Measurements from ENCODE around the gene GDNF.

The GDNF gene

GRCh38 chr5:37834542-37835379 is 5.1 kb downstream of the GDNF start:
- H3K27me3 ChIP-seq (ENCODE audit: insufficient read depth, low read length) = peaks cover 83% of the 10 kb centered on the region
- H3K27ac ChIP-seq (ENCODE audit: low read length) = no peak overlapping the region
- H3K9me3 ChIP-seq (ENCODE audit: insufficient read depth, low read depth, low read length) = peaks cover 3% of the 10 kb centered on the region; the same call in 1 of the 2 replicates
- H3K4me1 ChIP-seq (ENCODE audit: insufficient read depth, low read length) = peaks cover 11% of the 10 kb centered on the region
- H3K9ac ChIP-seq (ENCODE audit: low read depth, low read length) = no peak overlapping the region
- H3K4me3 ChIP-seq (ENCODE audit: low read length) = peak overlapping the region; percentile 59
- no peaks in the 10 kb centered on the region for H3K36me3 ChIP-seq (ENCODE audit: insufficient read depth, low read depth, low read length)

- Histone ChIP-seq H3K9me3 (ENCODE audit: insufficient read depth, low read depth, low read length) (peaks cover 3% of the 10 kb centered on the region; the same call in 1 of the 2 replicates), H3K4me1 (ENCODE audit: insufficient read depth, low read length) (peaks cover 11% of the 10 kb centered on the region), H3K4me3 (ENCODE audit: low read length) (peak overlapping the region; percentile 59; the same call in 1 of the 2 replicates), H3K9ac (ENCODE audit: low read depth, low read length) (no peak overlapping the region), H3K27me3 (ENCODE audit: insufficient read depth, low read length) (peaks cover 77% of the 10 kb centered on the region), H3K27ac (ENCODE audit: low read length) (no peak overlapping the region), H3K36me3 (ENCODE audit: insufficient read depth, low read depth, low read length) (no peaks in the 10 kb centered on the region)
Measured at GRCh38 chr5:37833990-37834389, 5.9 kb downstream of the GDNF start.

- H3K9me3 ChIP-seq (ENCODE audit: insufficient read depth, low read depth, low read length) = no peaks in the 10 kb centered on the region; the same call in 1 of the 2 replicates
- H3K4me1 ChIP-seq (ENCODE audit: insufficient read depth, low read length) = peaks cover 4% of the 10 kb centered on the region; the same call in 1 of the 2 replicates
- H3K27me3 ChIP-seq (ENCODE audit: insufficient read depth, low read length) = peaks cover 58% of the 10 kb centered on the region
- H3K27ac ChIP-seq (ENCODE audit: low read length) = no peak overlapping the region
- no peaks in the 10 kb centered on the region for H3K36me3 ChIP-seq (ENCODE audit: insufficient read depth, low read depth, low read length)
- H3K4me3 ChIP-seq (ENCODE audit: low read length) = no peak overlapping the region
- H3K9ac ChIP-seq (ENCODE audit: low read depth, low read length) = no peak overlapping the region
Measured at GRCh38 chr5:37831821-37832534, 7.9 kb downstream of the GDNF start.

GRCh38 chr5:37830348-37830747 is 9.5 kb downstream of the GDNF start:
- Histone ChIP-seq H3K36me3 (ENCODE audit: insufficient read depth, low read depth, low read length) (no peaks in the 10 kb centered on the region), H3K27ac (ENCODE audit: low read length) (no peak overlapping the region), H3K4me1 (ENCODE audit: insufficient read depth, low read length) (peaks cover 13% of the 10 kb centered on the region), H3K4me3 (ENCODE audit: low read length) (no peak overlapping the region), H3K9ac (ENCODE audit: low read depth, low read length) (no peak overlapping the region), H3K27me3 (ENCODE audit: insufficient read depth, low read length) (peaks cover 41% of the 10 kb centered on the region), H3K9me3 (ENCODE audit: insufficient read depth, low read depth, low read length) (no peaks in the 10 kb centered on the region)

GRCh38 chr5:37825334-37825915 is 14.4 kb downstream of the GDNF start:
- Histone ChIP-seq H3K9me3 (ENCODE audit: insufficient read depth, low read depth, low read length) (no peaks in the 10 kb centered on the region), H3K27me3 (ENCODE audit: insufficient read depth, low read length) (peaks cover 3% of the 10 kb centered on the region; the same call in 1 of the 2 replicates), H3K4me1 (ENCODE audit: insufficient read depth, low read length) (peaks cover 19% of the 10 kb centered on the region), H3K4me3 (ENCODE audit: low read length) (no peak overlapping the region), H3K27ac (ENCODE audit: low read length) (no peak overlapping the region), H3K36me3 (ENCODE audit: insufficient read depth, low read depth, low read length) (no peaks in the 10 kb centered on the region), H3K9ac (ENCODE audit: low read depth, low read length) (no peak overlapping the region)

- Histone ChIP-seq H3K27ac (ENCODE audit: low read length) (no peak overlapping the region), H3K9me3 (ENCODE audit: insufficient read depth, low read depth, low read length) (no peaks in the 10 kb centered on the region), H3K4me3 (ENCODE audit: low read length) (no peak overlapping the region), H3K27me3 (ENCODE audit: insufficient read depth, low read length) (no peaks in the 10 kb centered on the region), H3K9ac (ENCODE audit: low read depth, low read length) (no peak overlapping the region), H3K4me1 (ENCODE audit: insufficient read depth, low read length) (peaks cover 19% of the 10 kb centered on the region), H3K36me3 (ENCODE audit: insufficient read depth, low read depth, low read length) (no peaks in the 10 kb centered on the region)
Measured at GRCh38 chr5:37823433-37824152, 16.2 kb downstream of the GDNF start.

GRCh38 chr5:37816883-37817282 is 23.0 kb downstream of the GDNF start:
- Histone ChIP-seq H3K9ac (ENCODE audit: low read depth, low read length) (no peak overlapping the region), H3K36me3 (ENCODE audit: insufficient read depth, low read depth, low read length) (no peaks in the 10 kb centered on the region), H3K27ac (ENCODE audit: low read length) (no peak overlapping the region), H3K27me3 (ENCODE audit: insufficient read depth, low read length) (no peaks in the 10 kb centered on the region), H3K9me3 (ENCODE audit: insufficient read depth, low read depth, low read length) (no peaks in the 10 kb centered on the region), H3K4me3 (ENCODE audit: low read length) (no peak overlapping the region), H3K4me1 (ENCODE audit: insufficient read depth, low read length) (peaks cover 14% of the 10 kb centered on the region; the same call in 1 of the 2 replicates)

GRCh38 chr5:37816331-37816730 is 23.5 kb downstream of the GDNF start:
- H3K9ac ChIP-seq (ENCODE audit: low read depth, low read length) = no peak overlapping the region
- no peak overlapping the region for H3K27ac ChIP-seq (ENCODE audit: low read length)
- peaks cover 14% of the 10 kb centered on the region; the same call in 1 of the 2 replicates for H3K4me1 ChIP-seq (ENCODE audit: insufficient read depth, low read length)
- no peak overlapping the region for H3K4me3 ChIP-seq (ENCODE audit: low read length)
- no peaks in the 10 kb centered on the region for H3K27me3 ChIP-seq (ENCODE audit: insufficient read depth, low read length)
- no peaks in the 10 kb centered on the region for H3K9me3 ChIP-seq (ENCODE audit: insufficient read depth, low read depth, low read length)
- no peaks in the 10 kb centered on the region for H3K36me3 ChIP-seq (ENCODE audit: insufficient read depth, low read depth, low read length)

GRCh38 chr5:37815913-37816312 is 23.9 kb downstream of the GDNF start:
- no peaks in the 10 kb centered on the region for H3K36me3 ChIP-seq (ENCODE audit: insufficient read depth, low read depth, low read length)
- peaks cover 14% of the 10 kb centered on the region; the same call in 1 of the 2 replicates for H3K4me1 ChIP-seq (ENCODE audit: insufficient read depth, low read length)
- no peak overlapping the region for H3K4me3 ChIP-seq (ENCODE audit: low read length)
- no peaks in the 10 kb centered on the region for H3K9me3 ChIP-seq (ENCODE audit: insufficient read depth, low read depth, low read length)
- no peak overlapping the region for H3K9ac ChIP-seq (ENCODE audit: low read depth, low read length)
- no peaks in the 10 kb centered on the region for H3K27me3 ChIP-seq (ENCODE audit: insufficient read depth, low read length)
- H3K27ac ChIP-seq (ENCODE audit: low read length) = no peak overlapping the region

GRCh38 chr5:37814699-37815098 is 25.1 kb downstream of the GDNF start:
- no peaks in the 10 kb centered on the region for H3K36me3 ChIP-seq (ENCODE audit: insufficient read depth, low read depth, low read length)
- no peak overlapping the region for H3K27ac ChIP-seq (ENCODE audit: low read length)
- no peak overlapping the region for H3K9ac ChIP-seq (ENCODE audit: low read depth, low read length)
- no peaks in the 10 kb centered on the region for H3K9me3 ChIP-seq (ENCODE audit: insufficient read depth, low read depth, low read length)
- H3K4me1 ChIP-seq (ENCODE audit: insufficient read depth, low read length) = peaks cover 14% of the 10 kb centered on the region; the same call in 1 of the 2 replicates
- H3K27me3 ChIP-seq (ENCODE audit: insufficient read depth, low read length) = no peaks in the 10 kb centered on the region
- no peak overlapping the region for H3K4me3 ChIP-seq (ENCODE audit: low read length)

GRCh38 chr5:37812365-37812764 is 27.5 kb downstream of the GDNF start:
- no peak overlapping the region for H3K4me3 ChIP-seq (ENCODE audit: low read length)
- H3K27me3 ChIP-seq (ENCODE audit: insufficient read depth, low read length) = no peaks in the 10 kb centered on the region
- H3K27ac ChIP-seq (ENCODE audit: low read length) = no peak overlapping the region
- H3K9ac ChIP-seq (ENCODE audit: low read depth, low read length) = no peak overlapping the region
- H3K9me3 ChIP-seq (ENCODE audit: insufficient read depth, low read depth, low read length) = no peaks in the 10 kb centered on the region
- peaks cover 14% of the 10 kb centered on the region; the same call in 1 of the 2 replicates for H3K4me1 ChIP-seq (ENCODE audit: insufficient read depth, low read length)
- no peaks in the 10 kb centered on the region for H3K36me3 ChIP-seq (ENCODE audit: insufficient read depth, low read depth, low read length)
